ENCODE data around the gene SPRTN. TPM values are rescaled to one million over a fixed set of nuclear protein-coding genes. Genes with fewer than 3 reads are reported as not detected.

SPRTN gene
- total and polyA plus RNA-seq, 2 donors: 5.5 to 17.3 TPM

DNA sequence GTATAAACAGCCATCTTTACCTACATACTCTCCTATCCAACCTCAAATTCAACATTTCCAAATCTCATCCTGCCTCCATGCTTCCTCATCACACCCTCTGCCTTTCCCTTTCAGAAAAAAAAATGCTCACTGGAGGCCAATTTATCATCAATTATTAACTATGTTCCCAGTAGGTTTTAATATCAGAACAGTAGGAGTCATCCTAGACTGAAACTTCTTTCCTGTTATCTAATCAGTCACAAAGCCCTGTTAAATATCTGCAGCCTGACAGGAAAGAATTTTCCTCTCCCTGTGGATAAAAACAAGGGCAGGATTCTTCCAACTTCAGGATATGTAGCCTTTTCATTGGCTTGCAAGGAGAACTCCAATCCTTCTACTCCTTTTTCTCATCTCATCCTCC is 55.6 kb downstream of the SPRTN start:
- Histone ChIP-seq H3K4me3 (ENCODE audit: low read depth, low read length) (no peak overlapping the region), H3K4me1 (ENCODE audit: insufficient read depth) (no peaks in the 10 kb centered on the region), H3K27ac (ENCODE audit: low read depth) (no peak overlapping the region), H3K36me3 (ENCODE audit: insufficient read depth) (no peaks in the 10 kb centered on the region)
- DNase-seq (ENCODE audit: extremely low spot score): no peak

DNA sequence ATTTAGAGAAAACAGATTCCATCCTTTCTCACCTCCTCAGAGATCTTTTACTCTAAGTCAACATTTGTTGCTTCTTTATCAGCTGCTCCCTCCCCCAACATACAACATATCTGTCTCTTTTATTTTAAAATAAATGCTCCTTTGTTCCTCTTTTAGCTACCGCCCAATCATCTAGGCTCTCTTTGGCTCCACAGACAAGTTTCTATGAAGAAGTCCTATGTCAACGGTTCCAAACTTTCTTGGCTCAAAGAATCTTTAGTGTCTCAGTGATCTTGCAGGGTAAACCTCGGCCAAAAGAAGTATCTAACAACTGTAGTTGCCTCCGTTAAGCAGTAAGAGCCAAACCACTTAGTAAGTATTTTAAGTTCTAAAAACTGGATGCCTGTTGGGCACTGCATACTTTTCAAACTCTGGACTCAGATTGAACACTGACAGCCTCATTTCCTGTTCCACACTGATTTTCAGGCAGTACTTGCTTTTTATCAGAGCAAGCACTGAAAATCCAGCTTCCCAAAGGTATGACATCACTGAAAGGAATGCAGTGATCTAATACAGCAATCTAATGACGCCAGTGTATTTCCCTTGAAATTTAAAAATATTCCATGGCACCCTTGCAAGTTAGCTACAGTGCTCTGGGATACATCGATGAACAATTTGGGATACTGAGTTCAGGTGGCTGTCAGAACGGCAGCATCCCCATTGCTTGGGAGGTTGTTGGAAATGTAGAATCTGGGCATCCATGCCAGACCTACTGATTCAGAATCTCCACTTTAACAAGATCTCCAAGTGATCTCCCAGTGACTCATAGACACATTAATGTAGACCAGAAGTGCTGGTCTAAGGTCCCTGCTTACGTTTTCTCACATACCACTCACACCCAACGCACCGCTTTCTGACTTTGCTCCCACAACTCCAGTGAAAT is 57.2 kb downstream of the SPRTN start:
- DNase-seq (ENCODE audit: extremely low spot score): peak; percentile 39
- Histone ChIP-seq H3K27ac (ENCODE audit: low read depth) (no peak overlapping the region), H3K4me3 (ENCODE audit: low read depth, low read length) (no peak overlapping the region), H3K36me3 (ENCODE audit: insufficient read depth) (no peaks in the 10 kb centered on the region), H3K4me1 (ENCODE audit: insufficient read depth) (no peaks in the 10 kb centered on the region)
- WGBS: 24% methylated on average over 10 of the region's 10 CpGs

DNA sequence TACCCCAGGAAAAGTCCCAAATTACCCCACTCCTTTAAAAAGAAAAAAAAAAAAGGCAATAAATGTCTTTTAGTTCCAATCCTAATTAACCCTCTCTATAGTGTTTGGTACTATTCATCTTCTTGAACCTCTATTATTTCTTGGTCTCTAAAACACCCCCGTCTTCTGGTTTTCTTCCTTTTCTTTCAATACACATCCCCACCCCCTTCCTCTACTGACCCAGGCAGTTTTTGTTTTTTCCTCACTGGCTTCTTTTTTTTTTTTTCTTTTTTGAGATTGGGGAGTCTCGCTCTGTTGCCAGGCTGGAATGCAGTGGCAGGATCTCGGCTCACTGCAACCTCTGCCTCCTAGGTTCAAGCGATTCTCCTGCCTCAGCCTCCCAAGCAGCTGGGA is 57.9 kb downstream of the SPRTN start:
- no peaks in the 10 kb centered on the region for H3K36me3 ChIP-seq (ENCODE audit: insufficient read depth)
- H3K4me1 ChIP-seq (ENCODE audit: insufficient read depth): no peaks in the 10 kb centered on the region
- H3K4me3 ChIP-seq (ENCODE audit: low read depth, low read length): no peak overlapping the region
- H3K27ac ChIP-seq (ENCODE audit: low read depth): no peak overlapping the region
- WGBS: 83% methylated on average over 4 of the region's 4 CpGs
- no peak for DNase-seq (ENCODE audit: extremely low spot score)

DNA sequence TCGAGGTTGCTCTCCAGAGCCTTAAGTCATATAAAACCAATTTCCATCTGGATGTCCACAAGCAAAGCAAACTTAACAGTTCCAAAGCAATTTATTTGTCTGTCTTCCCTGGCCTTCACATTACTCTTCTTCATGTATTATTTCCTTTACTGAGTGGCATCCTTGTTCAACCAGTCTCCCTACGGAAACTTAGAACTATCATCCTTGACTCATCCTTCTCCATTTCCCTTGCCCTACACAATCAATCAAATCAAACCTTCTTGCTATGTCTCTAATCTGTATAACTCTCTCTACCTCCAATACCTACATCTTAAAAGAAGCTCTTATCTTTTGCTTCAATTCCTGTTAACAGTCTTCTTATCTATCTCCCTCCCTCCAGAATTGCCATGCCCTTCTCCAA is 58.5 kb downstream of the SPRTN start:
- H3K4me1 ChIP-seq (ENCODE audit: insufficient read depth): no peaks in the 10 kb centered on the region
- no peak overlapping the region for H3K27ac ChIP-seq (ENCODE audit: low read depth)
- H3K4me3 ChIP-seq (ENCODE audit: low read depth, low read length): no peak overlapping the region
- WGBS: 89% methylated on average over 2 of the region's 2 CpGs
- H3K36me3 ChIP-seq (ENCODE audit: insufficient read depth): no peaks in the 10 kb centered on the region
- no peak for DNase-seq (ENCODE audit: extremely low spot score)

DNA sequence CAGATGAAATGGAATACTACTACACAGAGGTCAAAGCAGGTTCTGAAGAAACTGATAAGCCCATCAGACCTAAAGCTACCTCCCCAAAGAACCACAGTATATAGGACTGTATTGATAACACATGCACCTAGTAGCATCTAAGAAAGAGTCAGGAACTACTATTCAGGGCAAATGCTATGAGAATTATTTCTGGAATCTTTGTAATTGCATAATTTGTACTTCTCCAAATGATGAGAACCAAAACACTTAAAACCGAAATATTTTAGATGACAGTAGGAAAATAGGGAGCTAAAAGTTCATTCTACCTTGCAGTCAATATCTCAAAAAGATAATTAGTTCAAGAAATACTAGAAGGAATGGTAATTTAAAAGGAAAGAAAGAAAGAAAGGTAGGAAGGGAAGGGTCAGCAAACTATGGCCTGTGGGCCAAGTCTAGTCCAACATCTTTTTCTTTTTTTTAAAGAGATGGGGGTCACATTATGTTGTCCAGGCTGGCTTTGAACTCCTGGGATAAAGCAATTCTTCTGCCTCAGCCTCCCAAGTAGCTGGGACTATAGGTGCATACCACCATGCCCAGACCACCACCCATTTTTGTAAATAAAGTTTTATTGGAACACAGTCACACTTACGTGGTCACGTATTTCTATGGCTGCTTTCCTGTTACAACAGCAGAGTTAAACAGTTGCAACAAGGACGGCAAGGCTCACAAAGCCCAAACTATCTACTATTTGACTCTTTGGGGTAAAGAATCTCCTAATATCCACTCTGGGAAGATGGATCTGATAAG is 60.0 kb downstream of the SPRTN start:
- no peak overlapping the region for H3K4me3 ChIP-seq (ENCODE audit: low read depth, low read length)
- H3K27ac ChIP-seq (ENCODE audit: low read depth): no peak overlapping the region
- H3K36me3 ChIP-seq (ENCODE audit: insufficient read depth): no peaks in the 10 kb centered on the region
- 70% methylated on average over 4 of the region's 4 CpGs for WGBS
- no peaks in the 10 kb centered on the region for H3K4me1 ChIP-seq (ENCODE audit: insufficient read depth)
- DNase-seq (ENCODE audit: extremely low spot score): no peak

DNA sequence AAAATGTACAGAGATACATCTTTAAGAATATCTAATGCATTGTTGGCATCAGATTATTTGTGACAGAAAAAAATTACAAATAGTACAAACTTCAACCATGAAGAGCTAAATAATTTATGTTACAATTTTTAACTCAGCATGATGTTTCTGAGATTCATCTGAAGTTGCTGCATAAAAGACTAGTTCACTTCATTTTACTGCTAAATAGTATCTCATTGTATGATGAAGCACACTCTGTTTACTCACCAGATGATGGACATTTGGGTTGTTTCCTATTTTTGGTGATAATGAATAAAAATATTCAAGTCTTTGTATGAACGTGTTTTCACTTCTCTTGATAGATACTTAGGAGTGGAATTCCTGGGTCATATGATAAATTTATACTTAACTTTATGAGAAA is 63.4 kb downstream of the SPRTN start:
- WGBS: 43% methylated on average over 1 of the region's 1 CpG
- no peaks in the 10 kb centered on the region for H3K4me1 ChIP-seq (ENCODE audit: insufficient read depth)

DNA sequence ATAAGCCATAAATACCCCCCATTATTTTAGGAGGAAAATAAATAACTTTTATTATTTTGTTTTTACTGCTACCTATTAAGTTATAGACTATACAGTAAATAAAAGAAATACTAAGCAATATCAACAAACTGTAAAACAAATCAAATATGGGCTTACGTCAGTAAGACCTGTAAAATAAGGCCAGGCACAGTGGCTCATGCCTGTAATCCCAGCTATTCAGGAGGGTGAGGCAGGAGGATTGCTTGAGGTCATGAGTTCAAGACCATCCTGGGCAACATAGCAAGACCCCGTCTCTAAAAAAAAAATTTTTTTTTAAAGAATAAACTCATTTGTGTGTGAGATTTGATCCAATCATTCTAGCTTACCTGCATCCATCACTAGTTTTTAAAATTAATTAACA is 66.2 kb downstream of the SPRTN start:
- no peak overlapping the region for H3K4me3 ChIP-seq (ENCODE audit: low read depth, low read length)
- H3K4me1 ChIP-seq (ENCODE audit: insufficient read depth): peaks cover 3% of the 10 kb centered on the region
- H3K36me3 ChIP-seq (ENCODE audit: insufficient read depth): no peaks in the 10 kb centered on the region
- WGBS: 91% methylated on average over 2 of the region's 2 CpGs
- H3K27ac ChIP-seq (ENCODE audit: low read depth): no peak overlapping the region
- DNase-seq (ENCODE audit: extremely low spot score): no peak

More for the DNA sequence above, 63.4 kb downstream of the SPRTN start:
- no peak for DNase-seq (ENCODE audit: extremely low spot score)
- H3K36me3 ChIP-seq (ENCODE audit: insufficient read depth): no peaks in the 10 kb centered on the region
- no peak overlapping the region for H3K27ac ChIP-seq (ENCODE audit: low read depth)
- no peak overlapping the region for H3K4me3 ChIP-seq (ENCODE audit: low read depth, low read length)

Other genes with a start within 250 kb of the SPRTN start
- gene TRIM67, start 176.2 kb upstream of the SPRTN start, total RNA-seq: 0.42 TPM
- 0.08 TPM for gene TRIM67, start 176.2 kb upstream of the SPRTN start, polyA plus RNA-seq
- 57.0 TPM for gene GNPAT, start 97.1 kb upstream of the SPRTN start, total RNA-seq
- 34.1 TPM for gene GNPAT, start 97.1 kb upstream of the SPRTN start, polyA plus RNA-seq
- 20.9 TPM for gene EXOC8, start 441 bp upstream of the SPRTN start, total RNA-seq
- gene EXOC8, start 441 bp upstream of the SPRTN start, polyA plus RNA-seq: 6.0 TPM
- gene EGLN1, start 84.0 kb downstream of the SPRTN start, total RNA-seq: 73.3 TPM
- gene EGLN1, start 84.0 kb downstream of the SPRTN start, polyA plus RNA-seq: 26.3 TPM
- gene TSNAX, start 190.4 kb downstream of the SPRTN start, total RNA-seq: 64.0 TPM
- gene TSNAX, start 190.4 kb downstream of the SPRTN start, polyA plus RNA-seq: 35.4 TPM

Measured in urinary bladder (tissue), 4 donors.